Smooth muscle cell of the coronary artery (primary cell): Measurements from ENCODE around the gene TRAPPC4. TPM values are rescaled to one million over a fixed set of nuclear protein-coding genes. Genes with fewer than 3 reads are reported as not detected.

Experiments
- total RNA-seq: library from RNA; depleted of rRNA; stranded (reverse); fragments of >200 nt; gene quantifications from 2 replicates; pipeline ENCODE4 v1.2.3, GENCODE V29; 2014; ENCODE audit warnings: low replicate concordance

TRAPPC4 gene, protein sequence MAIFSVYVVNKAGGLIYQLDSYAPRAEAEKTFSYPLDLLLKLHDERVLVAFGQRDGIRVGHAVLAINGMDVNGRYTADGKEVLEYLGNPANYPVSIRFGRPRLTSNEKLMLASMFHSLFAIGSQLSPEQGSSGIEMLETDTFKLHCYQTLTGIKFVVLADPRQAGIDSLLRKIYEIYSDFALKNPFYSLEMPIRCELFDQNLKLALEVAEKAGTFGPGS
- total RNA-seq: 114 and 129 TPM in 2 replicates

DNA sequence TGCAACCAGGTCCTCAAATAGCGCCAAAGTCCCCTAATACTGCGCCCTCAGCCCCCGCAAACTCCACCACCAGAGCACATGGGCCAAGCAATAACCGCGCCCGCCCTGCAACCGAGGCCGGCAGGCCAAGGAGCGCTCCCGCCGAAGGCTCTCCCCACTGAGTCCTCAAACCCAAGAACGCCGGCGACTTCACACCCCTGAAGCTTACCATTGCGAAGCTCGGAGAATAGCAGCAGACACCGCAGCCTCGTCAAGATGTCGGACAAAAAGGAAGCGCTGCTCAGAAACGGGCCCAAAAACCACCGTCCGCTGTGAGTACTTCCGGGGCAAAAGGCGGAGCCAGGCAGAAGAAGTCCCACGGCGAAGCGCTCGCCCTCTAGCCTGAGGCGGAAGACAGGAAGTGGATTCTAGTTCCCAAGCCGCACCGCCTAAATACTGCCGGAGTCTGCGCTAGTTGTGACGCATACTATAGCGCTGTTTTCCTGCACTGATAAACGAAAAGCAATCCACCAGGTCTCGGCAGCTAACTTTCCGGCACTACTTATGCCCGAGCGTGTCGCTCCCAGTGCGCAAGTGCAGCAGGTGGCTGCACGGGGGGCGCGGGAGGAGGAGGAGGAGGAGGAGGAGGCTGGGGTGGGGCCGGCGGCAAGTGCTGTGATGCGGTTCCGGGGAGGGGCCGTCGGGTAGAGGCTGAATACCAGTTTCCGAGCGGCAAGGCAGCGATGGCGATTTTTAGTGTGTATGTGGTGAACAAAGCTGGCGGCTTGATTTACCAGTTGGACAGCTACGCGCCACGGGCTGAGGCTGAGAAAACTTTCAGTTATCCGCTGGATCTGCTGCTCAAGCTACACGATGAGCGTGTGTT lies at the start of gene TRAPPC4, which contains the start of gene RPS25:
TRAPPC4 (plus strand) TSS at position 693 of the 865 bp plus-strand sequence; CDS start at position 723, 30 bp downstream.
RPS25 (minus strand) TSS at position 270 of the 865 bp plus-strand sequence; CDS start at position 211, 59 bp downstream.

DNA sequence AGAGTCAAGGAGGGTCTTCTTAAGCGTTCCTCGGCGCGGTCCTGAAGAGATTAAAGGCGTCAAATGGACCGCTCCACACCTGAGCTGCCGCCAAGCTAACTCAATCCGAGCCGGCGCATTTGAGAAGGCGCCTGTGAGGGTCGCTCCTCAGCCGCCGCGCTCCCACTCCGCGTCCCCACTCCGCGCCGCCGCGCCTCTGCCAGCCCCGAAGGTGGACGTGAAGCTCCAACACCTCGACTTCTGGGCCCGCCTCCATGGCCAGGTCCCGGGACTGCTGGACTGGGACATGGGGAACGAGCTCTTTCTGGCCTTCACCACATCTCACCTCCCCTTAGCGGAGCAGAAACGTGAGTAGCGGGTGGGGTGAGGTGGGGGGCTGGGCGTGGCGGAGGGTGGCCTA lies 46.9 kb upstream of the TRAPPC4 start, which contains the start of gene FOXR1:
FOXR1 (plus strand) TSS at position 116 of the 400 bp plus-strand sequence; CDS start at position 287, 171 bp downstream.

DNA sequence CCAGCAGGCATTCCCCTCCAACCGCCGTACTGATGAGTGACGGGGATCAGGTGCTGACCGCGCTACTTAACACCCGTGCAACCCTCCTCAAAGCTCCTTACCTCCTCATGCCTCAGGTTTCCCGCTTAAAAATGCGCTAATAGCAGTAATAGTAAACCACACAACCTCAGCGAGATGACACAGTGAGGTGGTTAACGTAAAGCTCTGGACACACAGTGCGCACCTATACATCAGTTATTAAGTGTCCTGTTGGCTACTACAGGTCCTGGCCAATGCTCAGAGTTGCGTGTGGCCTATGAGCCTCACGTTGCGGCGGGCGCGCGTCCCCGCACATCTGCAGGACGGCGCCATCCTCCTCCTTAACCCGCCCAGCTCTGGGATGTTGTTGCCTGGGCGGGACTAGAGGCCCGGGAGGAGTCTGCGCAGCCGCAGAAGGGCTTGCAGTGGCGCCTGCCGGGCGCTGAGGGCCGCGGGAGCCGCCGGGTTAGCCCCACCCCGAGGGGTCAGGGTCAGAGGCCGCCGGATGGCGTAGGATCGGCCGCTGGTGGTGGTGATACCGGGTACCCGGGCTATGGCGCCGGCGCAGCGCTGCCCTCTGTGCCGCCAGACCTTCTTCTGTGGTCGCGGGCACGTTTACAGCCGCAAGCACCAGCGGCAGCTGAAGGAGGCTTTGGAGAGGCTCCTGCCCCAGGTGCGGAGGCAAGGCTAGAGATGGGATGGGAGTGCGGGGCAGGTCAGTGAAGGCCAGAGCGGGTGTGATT lies 20.8 kb upstream of the TRAPPC4 start, which contains the start of gene CENATAC:
CENATAC (plus strand) TSS at position 512 of the 761 bp plus-strand sequence; CDS start at position 572, 60 bp downstream.

DNA sequence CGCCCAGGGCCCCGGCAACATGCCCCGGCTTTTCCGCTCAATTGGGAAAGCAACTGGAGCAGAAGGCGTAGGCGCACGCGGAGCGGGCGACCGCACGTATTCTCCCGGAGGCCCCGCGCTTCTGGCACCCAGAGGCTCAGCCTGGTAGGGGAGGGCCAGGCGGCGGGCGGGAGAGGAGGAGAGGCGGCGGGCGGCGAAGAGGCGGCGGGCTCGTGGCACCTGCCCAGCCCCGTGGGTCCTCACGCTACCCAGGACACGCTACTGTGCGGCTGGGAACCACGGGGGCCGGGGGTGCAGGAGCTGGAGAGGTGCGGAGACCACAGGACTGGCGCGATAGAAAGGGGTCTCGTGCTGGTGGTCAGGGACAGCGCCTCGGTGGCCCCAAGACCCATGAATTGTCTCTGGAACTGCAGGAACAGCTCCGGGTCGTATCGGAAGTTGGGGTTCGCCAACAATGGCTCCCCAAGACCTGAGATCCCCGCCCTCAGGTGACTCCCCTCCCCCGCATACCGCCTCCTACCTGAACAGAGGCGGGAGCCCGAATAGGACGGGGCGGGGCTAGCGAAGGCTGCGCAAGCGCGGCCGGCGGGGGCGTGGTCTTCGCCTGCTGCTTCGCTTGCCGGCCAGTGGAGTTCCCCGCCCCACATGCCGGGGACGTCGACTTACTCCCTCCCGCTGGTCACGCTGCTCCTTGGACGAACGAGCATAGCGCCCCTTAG lies 11.9 kb downstream of the TRAPPC4 start, which contains the start of gene SLC37A4:
SLC37A4 (minus strand) TSS at position 549 of the 719 bp plus-strand sequence.

GRCh38 chr11:119057000-119057769 lies 38.6 kb downstream of the TRAPPC4 start, which contains the start of gene HYOU1:
TSS of gene HYOU1 (minus strand) at chr11:119057205. CDS start at chr11:119056160, 1,045 bp downstream.

DNA sequence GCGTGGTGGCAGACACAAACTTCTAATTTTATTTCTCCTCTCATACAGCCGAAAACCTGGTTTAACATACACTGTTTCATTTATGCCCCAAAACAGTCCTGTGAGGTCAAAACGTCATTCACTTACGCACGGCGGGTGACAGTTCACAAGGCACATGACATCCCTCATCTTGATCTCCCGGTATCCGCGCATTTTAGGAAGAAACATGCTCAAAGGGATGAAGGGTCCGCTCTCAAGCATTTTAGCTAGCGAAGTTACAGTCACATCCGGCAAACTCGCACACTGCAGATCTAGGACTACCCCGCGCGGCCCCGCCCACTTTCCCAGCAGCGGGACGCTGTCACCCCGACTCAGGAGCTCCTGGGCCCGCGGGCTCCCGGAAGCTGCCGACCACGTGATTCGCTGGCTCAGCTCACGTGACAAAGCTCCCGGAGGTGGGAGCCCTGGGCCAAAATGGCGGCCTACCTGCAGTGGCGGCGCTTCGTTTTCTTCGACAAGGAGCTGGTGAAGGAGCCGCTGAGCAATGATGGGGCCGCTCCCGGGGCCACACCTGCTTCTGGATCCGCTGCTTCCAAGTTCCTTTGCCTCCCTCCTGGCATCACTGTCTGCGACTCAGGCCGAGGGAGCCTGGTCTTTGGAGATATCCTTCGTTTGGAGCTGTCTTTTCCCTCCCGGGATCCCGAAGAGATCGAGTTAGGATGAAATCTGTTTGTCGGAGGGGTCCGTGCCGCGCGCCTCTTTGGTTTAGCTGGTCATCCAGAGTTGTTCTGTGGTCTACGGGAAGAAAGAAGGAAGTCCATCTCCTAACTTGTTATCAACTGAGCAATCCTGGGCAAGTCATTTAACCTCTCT lies 49.0 kb downstream of the TRAPPC4 start, which contains the start of gene VPS11:
VPS11 (plus strand) TSS at position 448 of the 852 bp plus-strand sequence; CDS start at position 454, 6 bp downstream.

Other genes starting within 250 kb of the TRAPPC4 start
- gene DDX6, start 227.6 kb upstream of the TRAPPC4 start, total RNA-seq: 84.0 and 90.9 TPM in 2 replicates
- not detected in 2 replicates for gene CXCR5, start 134.9 kb upstream of the TRAPPC4 start, total RNA-seq
- gene BCL9L, start 92.8 kb upstream of the TRAPPC4 start, total RNA-seq: 3.7 and 19.3 TPM in 2 replicates
- not detected in 2 replicates for gene UPK2, start 62.5 kb upstream of the TRAPPC4 start, total RNA-seq
- gene FOXR1, start 47.0 kb upstream of the TRAPPC4 start, total RNA-seq: not detected in 2 replicates
- 7.3 and 13.5 TPM in 2 replicates for gene CENATAC, start 20.6 kb upstream of the TRAPPC4 start, total RNA-seq
- 338 and 761 TPM in 2 replicates for gene RPS25, start 423 bp upstream of the TRAPPC4 start, total RNA-seq
- 7.0 and 9.7 TPM in 2 replicates for gene SLC37A4, start 12.1 kb downstream of the TRAPPC4 start, total RNA-seq
- 73.9 and 160 TPM in 2 replicates for gene HYOU1, start 38.4 kb downstream of the TRAPPC4 start, total RNA-seq
- gene VPS11, start 49.1 kb downstream of the TRAPPC4 start, total RNA-seq: 25.0 and 42.0 TPM in 2 replicates
- gene HMBS, start 66.1 kb downstream of the TRAPPC4 start, total RNA-seq: 4.1 and 7.6 TPM in 2 replicates
- gene DPAGT1, start 83.1 kb downstream of the TRAPPC4 start, total RNA-seq: 9.8 and 19.9 TPM in 2 replicates
- 1.1 and 4.4 TPM in 2 replicates for gene C2CD2L, start 88.6 kb downstream of the TRAPPC4 start, total RNA-seq
- gene HINFP, start 102.8 kb downstream of the TRAPPC4 start, total RNA-seq: 10.9 and 18.8 TPM in 2 replicates
- gene ABCG4, start 130.3 kb downstream of the TRAPPC4 start, total RNA-seq: under 0.01 and 0.15 TPM in 2 replicates
- gene NLRX1, start 150.0 kb downstream of the TRAPPC4 start, total RNA-seq: 9.7 and 14.3 TPM in 2 replicates
- gene NHERF4, start 166.7 kb downstream of the TRAPPC4 start, total RNA-seq: 0.35 TPM in 1 of 2 replicates, not detected in the other
- gene CBL, start 187.6 kb downstream of the TRAPPC4 start, total RNA-seq: 2.5 and 3.9 TPM in 2 replicates